NCI-H524 treated with DMSO at 0.1 percent for 48 hours (cell line): ENCODE measurements around the gene CCDC178.
A peak's percentile ranks its signal among the peaks of the same experiment; 100 is the strongest.
"Not testable (repeated sequence)": the region's sequence is repeated elsewhere in the genome, so short reads cannot be mapped to it uniquely, and the experiment has no call there.

Experiments
- DNase-seq: peaks from one replicate; lab custom pipeline; 2025; lab: John Stamatoyannopoulos, UW

Gene CCDC178

DNA sequence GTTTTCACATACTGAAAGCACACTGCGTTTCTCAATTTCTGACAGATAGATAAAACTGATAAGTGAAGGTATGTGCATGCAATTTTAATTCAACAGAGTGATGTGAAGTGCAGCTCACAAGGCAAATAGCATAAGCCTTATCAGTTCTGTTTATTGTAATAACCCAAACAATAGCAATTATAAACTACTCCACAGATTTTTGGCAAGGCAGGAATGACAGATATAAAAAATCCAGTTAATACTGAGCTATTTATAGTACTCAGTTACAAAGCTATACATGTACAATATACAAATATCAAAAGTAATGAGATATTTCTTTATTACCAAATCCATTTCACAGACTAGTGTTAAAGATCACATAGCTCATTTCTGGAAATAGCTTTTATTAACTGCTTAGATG lies 456.8 kb downstream of the CCDC178 start:
- no peak for DNase-seq

DNA sequence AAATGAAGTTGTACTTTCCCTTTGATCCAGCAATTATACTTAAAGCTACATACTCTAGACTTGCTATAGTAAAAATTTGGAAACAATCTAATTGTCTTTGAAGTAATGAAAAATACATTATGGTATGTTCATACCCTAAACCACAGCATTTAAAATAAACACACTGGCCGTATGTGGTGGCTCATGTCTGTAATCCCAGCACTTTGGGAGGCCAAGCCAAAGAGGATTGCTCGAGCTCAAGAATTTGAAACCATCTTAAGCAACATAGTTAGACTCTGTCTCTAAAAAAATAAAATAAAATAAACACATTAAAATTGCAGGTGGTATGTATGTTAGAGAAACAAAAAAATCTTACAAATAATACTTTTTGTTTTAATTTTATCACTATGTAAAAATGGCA lies 459.6 kb downstream of the CCDC178 start:
- no peak for DNase-seq

DNA sequence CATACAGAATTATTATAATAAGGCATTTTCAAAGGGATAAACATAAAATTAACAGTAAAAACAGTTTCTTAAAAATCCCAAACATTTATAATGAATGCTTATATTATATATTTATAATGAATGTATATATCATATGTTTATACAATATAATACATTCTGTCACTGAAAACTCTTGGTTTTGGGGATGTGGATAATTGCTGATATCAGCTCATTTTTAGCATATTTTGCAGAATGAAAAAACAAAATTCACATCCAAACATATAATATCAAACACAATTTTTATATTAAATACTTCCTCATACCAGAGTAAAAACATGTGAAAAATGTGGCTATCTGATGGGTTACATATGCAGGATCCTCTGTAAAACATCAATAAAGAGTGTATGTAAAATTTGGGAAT lies 465.0 kb downstream of the CCDC178 start:
- DNase-seq: no peak

DNA sequence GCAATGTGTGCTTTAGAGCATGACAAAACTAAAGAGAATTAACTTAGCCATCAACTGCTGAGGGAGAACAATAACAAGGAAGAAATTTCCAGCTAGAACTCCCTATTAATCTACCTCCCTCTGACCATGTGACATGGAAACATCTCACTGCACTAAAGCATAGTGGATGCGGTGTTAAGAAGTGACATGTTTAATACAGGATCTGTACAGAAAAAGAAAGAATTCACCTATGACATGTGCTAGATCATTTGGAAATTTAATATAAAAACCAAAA lies 465.4 kb downstream of the CCDC178 start:
- no peak for DNase-seq

DNA sequence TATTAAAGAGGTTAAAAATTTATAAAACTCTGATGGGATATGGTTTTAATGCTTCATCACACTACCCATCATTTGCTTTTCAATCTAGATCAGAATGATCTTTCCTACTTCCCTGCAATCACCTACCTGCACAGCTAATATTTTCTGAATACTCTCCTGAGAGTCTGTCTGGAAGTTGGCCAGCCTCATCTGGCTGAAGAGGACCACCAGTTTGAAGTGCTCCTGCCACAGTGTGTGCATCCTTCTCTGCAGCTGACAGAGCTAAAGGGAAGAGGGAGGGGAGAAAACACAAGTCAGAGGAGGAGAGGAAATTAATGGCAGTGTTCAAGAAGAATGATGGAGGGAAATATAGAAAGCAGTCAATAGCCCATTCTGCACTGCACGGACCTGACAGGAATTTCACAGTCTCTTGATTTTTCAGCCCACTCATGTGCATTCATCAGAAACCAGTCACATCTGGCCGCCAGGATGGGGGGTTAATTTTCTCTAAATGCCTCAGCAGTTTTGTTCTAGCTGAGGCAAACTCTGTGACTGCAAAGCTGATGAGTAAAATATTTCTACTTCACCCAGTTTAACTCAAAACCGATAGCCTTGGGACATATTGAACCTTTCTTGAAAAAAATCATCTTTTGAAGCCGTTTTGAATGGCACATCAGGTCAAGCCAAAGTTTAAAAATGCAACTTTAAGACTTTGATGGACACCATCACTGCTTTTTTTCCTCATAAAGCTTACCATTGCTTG lies 465.9 kb downstream of the CCDC178 start:
- no peak for DNase-seq

DNA sequence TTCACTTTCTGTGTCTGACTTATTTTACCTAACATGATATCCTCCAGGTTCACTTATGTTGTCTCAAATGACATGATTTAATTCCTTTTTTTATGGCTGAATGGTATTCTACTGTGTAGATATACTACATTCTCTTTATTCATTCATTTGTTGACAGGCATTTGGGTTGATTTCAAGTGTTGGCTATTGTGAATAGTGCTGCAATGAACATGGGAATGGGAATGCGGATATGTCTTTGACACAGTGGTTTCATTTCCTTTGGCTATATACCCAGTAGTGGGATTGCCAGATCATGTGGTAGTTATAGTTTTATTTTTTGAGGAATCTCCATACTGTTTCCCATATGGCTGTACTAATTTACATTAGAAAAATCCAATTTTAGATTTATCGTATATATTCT lies 472.3 kb downstream of the CCDC178 start:
- no peak for DNase-seq

DNA sequence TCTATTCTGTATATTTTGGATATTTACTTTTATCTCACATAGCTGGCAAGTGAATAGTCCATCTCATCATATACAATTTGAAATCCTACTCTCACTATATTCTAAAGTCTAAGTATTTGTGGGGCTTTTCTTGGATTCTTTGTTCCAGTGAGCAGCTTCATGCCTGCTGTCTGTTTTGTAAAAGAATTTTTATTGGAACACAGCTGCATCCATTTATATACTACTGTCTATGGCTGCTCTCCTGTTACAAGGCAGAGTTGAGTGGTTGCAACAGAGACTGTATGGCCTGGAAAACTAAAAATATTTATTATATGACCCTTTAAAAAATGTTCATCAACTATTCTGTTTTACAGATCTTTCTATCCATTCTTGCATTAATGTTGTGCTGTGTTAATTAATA lies 474.4 kb downstream of the CCDC178 start:
- no peak for DNase-seq

DNA sequence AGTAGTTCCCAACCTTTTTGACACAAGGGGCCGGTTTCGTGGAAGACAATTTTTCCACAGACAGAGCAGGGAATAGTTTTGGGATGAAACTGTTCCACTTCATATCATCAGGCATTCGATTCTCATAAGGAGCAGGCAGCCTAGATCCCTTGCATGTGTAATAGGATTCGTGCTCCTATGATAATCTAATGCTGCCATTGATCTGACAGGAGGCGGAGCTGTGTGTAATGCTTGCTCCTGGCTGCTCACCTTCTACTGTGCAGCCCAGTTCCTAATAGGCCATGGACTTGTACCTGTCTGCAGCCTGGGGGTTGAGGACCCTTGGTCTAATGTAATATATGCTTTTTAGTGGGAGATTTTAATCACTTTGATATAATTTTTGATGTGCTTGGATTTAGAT lies 479.0 kb downstream of the CCDC178 start:
- DNase-seq: no peak

DNA sequence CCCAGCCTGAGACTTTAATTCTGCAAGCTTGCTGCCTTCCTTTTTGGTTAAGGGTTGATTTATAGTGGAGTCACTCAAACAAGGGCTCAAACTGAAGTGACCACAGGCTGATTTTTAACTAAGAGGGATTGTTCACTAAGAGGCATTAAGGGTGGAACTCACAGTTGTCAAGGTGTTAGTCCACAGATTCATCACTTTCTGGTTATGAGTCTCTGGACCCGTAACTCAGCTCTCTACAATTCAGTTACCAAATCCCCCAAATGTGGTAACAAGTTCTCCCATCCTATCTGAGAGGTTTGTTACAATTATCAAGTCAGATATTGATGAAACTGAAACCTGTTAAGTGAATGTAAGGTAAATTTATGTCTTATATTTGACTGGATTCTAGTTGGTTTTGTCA lies 481.8 kb downstream of the CCDC178 start:
- no peak for DNase-seq

DNA sequence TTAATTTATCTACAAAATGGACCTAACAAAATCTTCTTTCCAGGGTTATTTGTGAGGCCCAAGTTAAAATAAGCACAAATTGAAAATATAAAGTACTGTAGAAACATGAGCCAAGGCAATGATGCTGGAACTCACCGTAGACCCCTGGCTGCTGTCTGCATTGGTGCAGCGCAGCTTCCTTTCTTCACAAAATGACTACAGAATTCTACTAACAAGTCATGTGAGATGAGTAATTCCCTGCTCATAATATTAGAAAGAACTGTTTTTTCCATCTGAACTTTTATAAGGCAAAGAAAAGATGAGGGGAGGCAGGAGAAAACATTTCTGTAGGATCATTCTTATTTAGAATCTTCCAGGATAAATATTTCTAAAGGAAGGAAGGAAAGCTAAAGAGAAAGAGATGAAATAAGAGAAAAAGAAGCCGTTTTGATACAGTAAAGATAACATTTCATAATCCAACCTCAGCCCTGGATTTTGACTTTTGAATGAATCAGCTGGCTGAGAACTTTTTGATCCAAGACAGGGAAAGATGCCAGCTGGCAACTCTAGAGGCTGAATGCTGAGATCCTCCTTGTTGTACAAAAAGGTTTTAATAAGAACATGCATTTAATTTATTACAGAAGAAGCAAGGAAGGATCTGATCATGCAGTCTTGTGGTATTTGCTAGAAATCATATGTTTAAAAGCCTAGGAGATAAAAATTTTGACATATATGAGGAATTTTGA lies 483.8 kb downstream of the CCDC178 start:
- DNase-seq: no peak

DNA sequence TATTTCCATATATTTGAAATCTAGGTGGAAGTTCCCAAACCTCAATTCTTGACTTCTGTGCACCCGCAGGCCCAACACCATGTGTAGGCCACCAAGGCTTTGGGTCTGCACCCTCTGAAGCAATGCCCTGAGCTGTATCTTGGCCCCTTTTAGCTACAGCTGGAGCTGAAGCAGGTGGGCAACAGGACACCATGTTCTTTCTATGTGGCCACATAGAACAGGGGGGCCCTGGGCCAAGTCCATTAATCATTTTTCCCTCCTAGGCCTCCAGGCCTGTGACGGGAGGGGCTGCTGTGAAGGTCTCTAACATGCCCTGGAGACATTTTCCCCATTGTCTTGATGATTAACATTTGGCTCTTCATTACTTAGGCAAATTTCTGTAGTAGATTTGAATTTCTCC lies 488.2 kb downstream of the CCDC178 start:
- DNase-seq: not testable (repeated sequence)

DNA sequence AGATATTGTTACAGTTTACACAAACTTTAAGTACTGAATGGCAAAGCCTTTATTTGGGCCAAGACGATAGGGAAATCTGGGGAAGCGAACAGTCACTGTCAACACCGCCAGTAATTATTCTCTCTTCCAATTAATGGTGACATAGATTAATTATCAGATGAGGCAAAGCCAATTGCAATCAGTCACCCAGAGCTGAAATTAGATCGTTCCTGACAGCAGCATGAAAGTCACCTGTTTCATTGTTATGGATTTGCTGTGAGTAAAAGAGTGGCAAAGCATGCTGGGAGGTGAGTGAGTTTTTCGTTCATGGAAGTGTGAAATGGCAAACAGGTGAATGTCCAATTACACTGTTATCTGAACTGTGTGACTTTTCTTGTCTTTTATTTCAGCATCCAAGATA lies 502.9 kb downstream of the CCDC178 start:
- no peak for DNase-seq

DNA sequence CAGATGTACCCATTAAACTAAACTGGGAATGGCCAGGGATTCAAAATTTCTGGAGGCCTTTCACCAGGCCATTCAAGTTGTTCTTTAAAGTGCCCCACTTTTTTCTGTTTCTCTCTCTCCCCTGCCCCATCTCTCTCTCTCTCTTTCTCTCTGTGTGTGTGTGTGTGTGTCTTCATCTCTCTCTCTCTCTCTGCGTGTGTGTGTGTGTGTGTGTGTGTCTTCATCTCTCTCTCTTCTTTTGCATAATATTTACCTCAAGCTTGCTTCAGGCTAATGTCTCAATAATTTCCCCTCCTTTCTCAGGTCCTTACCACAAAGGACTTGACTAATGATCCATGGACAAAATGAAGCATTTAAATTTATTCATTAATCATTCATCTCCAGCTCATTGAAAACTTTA lies 503.5 kb downstream of the CCDC178 start:
- no peak for DNase-seq

DNA sequence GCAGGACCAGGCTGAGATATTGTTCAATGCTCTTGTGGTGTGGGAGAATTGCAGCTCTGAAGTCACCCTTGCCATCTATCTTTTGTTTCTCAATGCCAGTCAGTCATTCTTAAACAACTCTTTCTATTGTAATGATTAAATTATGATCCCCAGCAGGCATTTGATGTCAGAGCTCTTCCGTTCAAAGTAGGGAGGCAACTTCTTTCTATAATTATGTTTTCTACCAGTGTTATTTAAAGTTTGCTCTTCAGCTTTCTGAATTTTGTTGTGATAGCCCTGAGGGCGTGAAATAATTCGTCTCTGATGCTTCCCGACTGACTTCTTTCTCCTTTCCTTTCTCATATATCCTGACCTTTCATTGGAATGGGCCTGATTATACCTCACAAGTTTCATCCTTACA lies 506.3 kb downstream of the CCDC178 start:
- DNase-seq: no peak

DNA sequence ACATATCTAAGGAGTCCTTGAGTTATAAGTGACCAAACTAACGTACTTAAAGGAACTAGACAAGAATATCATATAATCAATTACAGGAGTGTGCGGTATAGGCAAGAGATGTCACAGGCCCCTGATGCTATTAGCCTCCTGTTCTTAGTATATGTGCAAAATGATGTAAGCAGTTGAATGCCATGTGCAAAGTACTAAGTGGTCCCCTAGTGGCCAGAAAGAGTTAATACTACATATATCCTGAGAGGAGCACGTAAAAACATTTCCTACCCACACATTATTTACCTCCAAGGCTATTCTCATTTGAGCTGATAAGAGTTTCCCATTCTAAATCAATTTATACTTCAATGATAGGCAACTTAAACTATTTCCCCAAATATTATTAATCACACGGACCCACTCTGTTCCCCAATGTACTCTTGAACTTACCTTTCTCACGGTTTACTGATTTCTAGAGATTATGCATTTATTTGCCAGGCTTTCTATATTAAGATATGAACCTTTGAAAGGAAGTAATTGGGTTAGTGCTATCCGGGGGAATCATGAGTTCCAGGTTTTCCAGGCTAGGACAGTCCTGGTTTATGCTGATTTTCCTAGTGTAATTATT lies 509.7 kb downstream of the CCDC178 start:
- peak; percentile 19 for DNase-seq

DNA sequence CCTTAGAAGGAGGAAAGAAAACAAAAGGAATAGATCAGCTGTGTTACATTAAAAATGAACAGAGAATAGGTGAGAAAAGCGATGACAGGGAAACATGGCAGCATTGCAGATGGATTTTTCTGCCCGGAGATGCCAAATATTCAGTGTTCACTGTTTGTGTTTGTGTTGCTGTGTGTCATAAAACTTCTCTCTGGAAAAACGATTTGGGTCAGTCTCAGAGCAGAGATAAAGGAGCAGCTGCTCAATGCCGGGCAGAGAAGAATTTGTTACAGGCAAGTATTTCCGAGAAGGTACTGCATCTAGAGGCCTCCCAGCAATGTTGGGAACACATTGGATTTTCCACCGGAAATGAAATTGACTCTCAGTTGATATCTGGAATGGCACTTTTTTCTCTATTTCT lies 511.3 kb downstream of the CCDC178 start:
- DNase-seq: no peak

DNA sequence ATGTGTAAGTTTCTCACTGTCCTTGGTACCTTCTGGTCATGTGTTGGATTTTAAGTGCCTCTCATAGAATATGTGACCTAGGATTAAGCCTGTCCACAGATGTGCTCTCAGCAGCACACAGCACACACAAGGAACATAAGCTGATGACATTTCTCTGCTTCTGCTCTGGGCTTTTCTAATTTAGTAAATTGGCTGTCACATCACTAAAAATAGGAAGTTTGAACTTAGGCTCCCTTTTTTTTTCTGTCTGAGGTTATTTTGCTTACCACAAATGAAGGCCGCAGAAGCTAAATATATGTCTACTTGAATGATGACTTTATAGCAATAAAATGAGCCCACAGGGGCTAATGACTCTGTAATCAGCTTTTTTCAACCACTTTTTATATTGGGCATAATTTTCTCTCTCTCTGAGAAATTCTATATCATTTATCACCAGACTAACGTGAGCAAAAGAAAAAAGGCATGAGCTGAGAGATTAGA lies 517.5 kb downstream of the CCDC178 start:
- DNase-seq: peak; percentile 76

DNA sequence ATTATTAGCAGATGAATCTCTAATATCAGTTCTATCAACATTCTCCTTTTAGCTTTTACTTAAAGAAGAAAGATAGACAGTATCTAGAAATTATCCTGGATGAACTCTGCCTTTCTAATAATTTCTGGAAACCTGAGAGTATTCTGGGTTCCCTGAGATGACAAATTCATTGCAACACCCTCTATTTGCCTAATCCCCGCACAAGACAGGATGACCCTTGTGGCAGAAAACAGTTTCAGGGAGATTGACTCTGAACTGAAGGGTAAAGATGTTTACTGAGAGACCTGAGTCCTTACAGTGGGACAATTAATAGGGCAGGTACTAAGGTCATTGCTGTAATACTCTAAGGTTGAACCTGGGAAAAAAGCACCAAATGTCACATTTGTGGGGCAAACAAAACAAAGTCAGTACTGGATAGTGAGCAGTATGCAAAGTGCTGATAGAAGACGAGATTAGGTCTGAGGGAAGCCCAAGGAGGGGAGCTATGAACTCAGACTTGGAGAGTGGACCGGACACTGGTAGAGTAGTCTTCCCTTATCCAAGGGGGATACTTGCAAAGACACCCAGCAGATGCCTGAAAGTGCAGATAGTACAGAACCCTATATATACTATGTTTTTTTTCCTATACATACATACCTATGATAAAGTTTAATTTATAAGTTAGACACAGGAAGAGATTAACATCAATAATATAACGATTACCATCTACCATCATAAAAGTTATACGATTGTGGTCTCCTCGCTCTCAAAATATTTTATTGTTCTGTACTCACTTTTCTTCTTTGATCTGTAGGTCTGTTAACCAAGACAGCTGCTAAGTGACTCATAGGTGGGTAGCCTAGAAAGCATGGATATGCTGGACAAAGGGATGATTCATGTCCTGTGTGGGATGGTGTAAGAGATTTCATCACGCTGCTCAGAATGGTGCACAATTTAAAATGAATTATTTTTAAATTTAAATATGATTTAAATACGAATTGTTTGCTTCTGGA lies 519.4 kb downstream of the CCDC178 start:
- no peak for DNase-seq

DNA sequence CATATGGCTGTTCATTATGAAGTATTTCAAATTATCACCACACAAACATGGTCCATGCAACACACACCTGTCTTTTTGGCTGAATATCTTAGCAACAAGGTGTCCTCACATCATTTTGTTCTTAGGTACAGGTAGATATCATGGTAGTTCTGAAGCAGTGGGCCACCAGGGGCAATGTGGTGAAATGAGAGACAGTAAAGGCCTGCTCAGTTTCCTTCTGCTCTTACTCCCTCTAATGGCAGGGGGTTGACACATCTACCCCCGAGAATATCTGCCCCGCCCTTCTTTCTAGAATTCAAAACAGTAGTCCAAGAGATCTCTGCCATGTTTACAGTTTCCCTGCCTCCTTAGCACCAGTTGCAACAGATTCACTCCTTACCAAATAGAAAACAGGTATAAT lies 520.7 kb downstream of the CCDC178 start:
- peak; percentile 3 for DNase-seq

DNA sequence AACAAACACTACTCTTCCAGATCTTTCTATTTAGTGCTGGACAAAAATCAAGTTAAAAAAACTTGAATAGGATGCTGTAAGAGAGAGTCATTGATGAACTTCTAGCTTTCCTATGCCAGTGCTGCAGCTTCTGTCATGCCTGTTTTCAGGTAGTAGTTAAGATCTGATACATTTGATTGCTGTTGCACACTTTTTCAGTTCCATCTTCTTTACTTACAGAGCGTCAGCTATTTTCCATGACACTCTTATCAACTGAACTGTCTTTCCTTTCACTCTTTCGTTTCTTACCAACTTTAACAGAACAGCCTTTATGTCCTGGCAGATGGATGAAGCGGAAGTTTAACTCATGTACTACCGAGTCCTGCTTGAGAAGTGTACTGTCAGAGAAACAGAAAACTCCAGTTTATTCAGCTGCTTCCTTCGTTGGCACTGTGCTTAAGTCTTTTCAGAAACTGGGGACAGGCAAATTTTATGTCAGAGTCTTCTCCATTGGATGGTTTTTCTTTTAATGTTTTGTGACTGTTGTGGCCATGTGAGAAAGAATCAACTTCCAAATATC lies 521.8 kb downstream of the CCDC178 start:
- no peak for DNase-seq

DNA sequence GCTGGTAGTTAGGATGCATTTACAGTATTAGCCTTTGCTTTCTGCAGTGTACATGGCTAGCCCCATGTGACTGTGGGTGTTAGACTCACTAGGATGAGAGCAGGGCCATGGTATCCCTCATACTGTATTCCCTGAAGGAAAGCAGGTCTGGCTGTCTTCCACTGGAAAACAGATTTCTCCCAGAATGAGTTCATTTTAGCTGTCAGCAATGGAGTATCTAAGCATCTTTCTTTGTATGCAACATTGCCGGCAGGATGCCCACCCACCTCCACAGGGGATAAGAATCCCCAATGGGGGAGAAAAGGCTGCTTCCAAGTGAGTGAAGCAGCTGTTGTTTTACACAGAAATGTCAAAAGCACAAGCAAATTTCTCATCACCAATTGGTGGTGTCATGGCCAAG lies 525.0 kb downstream of the CCDC178 start:
- no peak for DNase-seq
